ENCODE results near the gene DAB1.

Gene DAB1

DNA sequence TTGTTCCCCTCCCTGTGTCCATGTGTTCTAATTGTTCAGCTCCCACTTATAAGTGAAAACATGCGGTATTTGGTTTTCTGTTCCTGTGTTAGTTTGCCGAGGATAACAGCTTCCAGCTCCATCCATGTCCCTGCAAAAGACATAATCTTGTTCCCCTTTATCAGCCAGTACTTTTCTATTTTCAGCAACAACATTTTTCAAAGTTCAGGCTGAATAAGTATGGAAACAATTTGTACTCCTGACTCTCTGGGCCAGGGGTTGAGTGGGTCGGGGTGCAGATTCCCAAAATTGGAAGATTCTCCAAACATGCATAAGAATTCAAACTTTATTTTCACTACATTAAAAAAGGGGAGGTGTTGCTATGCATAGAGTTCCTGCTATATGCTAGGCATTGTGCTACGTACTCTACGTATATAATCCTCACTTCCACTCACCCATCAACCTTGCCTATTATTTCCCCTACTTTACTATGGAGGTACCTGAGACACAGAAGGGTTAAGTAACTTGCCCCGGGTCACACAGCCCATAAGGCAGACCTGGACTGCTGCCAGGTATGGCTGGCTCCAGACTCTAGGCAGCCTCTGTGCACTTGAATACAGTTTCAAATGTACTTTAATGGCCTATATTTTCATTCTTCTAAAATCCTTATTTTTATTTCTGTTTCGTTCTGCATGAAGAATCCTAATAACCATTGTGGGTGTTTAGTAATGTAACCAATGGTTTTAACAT lies 341.0 kb downstream of the DAB1 start:
- TF ChIP-seq, protein P1, sequence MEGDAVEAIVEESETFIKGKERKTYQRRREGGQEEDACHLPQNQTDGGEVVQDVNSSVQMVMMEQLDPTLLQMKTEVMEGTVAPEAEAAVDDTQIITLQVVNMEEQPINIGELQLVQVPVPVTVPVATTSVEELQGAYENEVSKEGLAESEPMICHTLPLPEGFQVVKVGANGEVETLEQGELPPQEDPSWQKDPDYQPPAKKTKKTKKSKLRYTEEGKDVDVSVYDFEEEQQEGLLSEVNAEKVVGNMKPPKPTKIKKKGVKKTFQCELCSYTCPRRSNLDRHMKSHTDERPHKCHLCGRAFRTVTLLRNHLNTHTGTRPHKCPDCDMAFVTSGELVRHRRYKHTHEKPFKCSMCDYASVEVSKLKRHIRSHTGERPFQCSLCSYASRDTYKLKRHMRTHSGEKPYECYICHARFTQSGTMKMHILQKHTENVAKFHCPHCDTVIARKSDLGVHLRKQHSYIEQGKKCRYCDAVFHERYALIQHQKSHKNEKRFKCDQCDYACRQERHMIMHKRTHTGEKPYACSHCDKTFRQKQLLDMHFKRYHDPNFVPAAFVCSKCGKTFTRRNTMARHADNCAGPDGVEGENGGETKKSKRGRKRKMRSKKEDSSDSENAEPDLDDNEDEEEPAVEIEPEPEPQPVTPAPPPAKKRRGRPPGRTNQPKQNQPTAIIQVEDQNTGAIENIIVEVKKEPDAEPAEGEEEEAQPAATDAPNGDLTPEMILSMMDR (IDR thresholded peaks at IDR 0.05; ENCODE audit: low read depth, low read length, missing control alignments), result no peak
- no peak for DNase-seq (ENCODE audit: extremely low read depth, low read depth)
- H3K4me3 ChIP-seq (replicated peaks; ENCODE audit: low read depth, low read length), result no peak overlapping the region

DNA sequence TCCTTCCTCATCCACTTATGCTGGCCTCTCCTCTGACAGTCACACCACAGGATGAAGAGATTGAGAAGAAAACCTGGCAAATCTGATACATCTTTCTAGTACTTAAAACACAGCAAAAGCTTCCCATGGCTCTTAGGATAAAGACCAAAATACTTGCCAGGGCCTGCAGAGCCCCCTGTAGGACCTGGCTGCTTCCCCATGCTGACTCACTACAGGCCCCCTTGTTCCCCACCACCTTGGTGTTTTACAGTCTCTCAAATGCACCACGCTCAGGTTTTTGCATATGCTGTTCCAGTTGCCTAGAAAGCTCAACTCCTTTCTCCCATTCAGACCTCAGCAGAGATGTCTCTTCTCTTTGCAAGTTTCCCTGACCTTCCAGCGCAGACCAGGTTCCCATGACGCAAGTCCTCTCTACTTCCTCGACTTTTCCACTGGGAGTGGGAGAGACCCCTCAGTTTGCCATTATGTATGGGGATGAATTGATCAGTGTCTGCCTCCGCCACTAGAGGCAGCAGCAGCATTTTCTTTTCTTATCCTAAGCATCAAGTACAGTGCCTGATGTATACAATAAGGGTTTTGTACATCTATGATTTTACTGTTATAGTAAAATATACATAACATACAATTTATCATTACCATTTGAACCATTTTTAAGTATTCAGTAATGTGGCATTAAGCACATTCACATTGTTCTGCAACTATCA lies 344.3 kb downstream of the DAB1 start:
- H3K4me3 ChIP-seq (replicated peaks; ENCODE audit: low read depth, low read length), result no peak overlapping the region
- DNase-seq (ENCODE audit: extremely low read depth, low read depth), result no peak
- TF ChIP-seq, protein P1 (IDR thresholded peaks at IDR 0.05; ENCODE audit: low read depth, low read length, missing control alignments), result peak; percentile 45

DNA sequence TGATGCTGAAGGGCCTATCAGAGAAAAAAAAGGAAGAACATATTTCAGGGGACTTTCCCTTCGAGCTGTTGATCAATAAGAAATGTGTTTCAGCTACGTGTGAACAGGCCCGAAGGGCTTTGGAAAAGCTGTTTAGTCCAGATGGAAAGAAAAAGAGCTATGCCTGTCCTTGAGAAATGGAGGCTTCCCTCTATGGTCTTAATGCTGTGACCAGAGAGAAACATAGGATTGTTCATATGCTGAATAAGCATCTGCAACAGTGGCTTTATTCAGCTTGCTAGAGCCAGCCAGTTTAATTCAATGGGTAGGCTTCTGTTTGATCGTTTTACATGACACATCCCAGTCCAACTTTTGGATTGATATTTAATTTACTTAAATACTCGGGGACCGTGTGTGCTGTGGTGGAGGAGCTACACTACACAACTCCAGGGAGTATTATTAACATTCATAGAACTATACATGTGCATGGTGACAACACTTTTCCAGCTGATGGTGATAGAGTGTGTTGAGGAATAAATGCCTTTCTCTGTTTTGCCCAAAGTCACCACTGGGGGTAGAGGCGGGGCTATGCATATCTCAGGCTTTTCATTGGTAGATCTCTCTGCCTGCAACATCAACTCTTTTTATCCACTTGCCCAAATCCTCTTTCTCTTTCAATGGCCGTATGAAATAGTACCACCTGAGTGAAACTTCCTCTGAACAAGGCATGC lies 351.3 kb downstream of the DAB1 start:
- H3K4me3 ChIP-seq (replicated peaks; ENCODE audit: low read depth, low read length), result no peak overlapping the region
- TF ChIP-seq, protein P1 (IDR thresholded peaks at IDR 0.05; ENCODE audit: low read depth, low read length, missing control alignments), result peak; percentile 15
- DNase-seq (ENCODE audit: extremely low read depth, low read depth), result no peak

DNA sequence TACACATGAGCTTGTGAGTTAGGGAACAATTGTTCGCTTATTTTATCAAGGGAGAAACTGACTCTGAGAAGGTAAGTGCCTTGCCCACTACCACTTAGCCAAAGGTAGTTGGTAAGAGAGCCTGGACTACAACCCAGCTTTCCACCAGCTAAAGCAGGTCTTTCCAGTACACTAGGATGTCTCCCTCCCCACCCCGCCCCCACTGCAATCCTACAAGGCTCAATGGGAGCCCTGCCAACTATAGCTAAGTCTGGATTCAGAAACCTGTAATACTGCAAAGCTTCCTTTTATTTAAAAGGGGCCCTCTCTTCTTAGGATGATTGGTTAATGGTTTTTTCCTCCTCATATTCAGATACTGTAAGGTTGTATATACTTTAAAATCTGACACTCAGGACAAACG lies 356.0 kb downstream of the DAB1 start:
- TF ChIP-seq, protein P1 (IDR thresholded peaks at IDR 0.05; ENCODE audit: low read depth, low read length, missing control alignments), result no peak
- DNase-seq (ENCODE audit: extremely low read depth, low read depth), result no peak
- H3K4me3 ChIP-seq (replicated peaks; ENCODE audit: low read depth, low read length), result no peak overlapping the region

DNA sequence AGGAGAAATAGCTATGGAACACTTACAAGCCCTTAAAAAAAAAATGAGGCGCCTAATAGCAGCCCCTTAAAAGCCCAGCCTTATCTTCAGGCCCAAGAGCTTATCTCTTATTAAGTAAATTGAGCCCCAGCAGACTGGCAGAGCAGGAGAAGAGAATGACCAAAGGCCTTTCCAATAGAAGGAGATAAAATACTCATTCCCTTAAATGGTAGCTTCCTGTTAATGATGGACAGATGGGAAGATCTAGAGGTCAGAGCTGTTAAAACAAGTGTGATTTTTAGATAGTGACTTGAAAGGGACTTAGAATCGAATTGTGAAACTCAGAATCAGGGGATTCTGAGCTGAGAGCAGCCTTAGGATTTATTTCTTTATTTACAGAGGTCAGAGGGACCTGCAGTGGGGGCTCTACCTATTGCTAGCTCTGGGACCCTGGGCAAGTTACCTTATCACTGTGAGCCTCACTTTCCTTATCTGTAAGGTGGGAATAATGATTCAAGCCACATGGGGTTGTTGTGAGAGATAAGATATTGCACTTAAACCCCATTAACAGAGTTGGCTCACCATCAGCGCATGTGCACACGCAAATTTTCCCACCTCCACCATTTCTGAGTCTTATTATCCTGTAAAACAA lies 356.8 kb downstream of the DAB1 start:
- no peak for DNase-seq (ENCODE audit: extremely low read depth, low read depth)
- H3K4me3 ChIP-seq (replicated peaks; ENCODE audit: low read depth, low read length), result no peak overlapping the region
- TF ChIP-seq, protein P1 (IDR thresholded peaks at IDR 0.05; ENCODE audit: low read depth, low read length, missing control alignments), result no peak

DNA sequence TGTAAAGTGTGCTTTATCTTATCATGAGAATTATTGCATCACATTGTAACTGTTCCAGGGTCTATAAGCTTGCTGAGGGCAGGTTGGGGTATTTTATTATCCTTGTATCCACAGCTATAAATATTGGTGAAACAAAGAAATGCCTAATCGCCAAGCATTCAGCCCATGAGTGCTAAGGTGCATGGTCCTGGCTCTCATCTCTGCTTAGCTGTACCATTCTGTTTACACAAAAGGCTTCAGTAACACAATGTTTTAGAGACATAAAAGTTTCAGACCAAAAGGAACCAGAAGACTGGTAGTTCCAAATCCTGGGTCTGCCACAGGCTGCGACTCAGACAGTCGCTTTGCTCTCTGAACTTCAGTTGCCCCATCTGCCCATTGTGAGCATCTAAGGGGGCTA lies 358.4 kb downstream of the DAB1 start:
- TF ChIP-seq, protein P1 (IDR thresholded peaks at IDR 0.05; ENCODE audit: low read depth, low read length, missing control alignments), result no peak
- no peak overlapping the region for H3K4me3 ChIP-seq (replicated peaks; ENCODE audit: low read depth, low read length)
- no peak for DNase-seq (ENCODE audit: extremely low read depth, low read depth)
